HG03378 (cell line): ENCODE data around the gene MGARP.
"Not testable (repeated sequence)": the region's sequence is repeated elsewhere in the genome, so short reads cannot be mapped to it uniquely, and the experiment has no call there.

Experiments used
- ATAC-seq: cut with Tn5 transposase; IDR thresholded peaks from one replicate; pipeline ENCODE4 v1.9.1; 2021; ENCODE audit warnings: mild to moderate bottlenecking, moderate library complexity; ENCODE audit not compliant: unreplicated experiment

The MGARP gene

DNA sequence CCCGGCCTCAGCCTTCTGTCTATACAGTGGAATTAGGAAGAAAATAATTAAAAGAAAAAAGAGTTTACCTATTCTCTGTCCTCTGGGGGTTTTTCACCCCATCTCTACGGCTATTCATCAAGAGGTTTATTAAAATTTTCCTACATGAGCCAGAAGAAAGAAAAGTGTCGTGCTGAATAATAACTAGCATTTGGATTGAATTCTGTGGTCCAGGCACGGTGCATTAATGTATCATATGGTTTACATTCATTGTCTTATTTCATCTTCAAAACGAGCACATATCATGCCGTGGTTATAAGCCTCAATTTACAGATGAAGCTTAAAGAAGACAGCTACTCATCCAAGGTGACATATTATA, 15.9 kb upstream of the MGARP start:
- ATAC-seq = no peak

GRCh38 chr4:139295206-139295941, 15.3 kb upstream of the MGARP start:
- peak; percentile 89 for ATAC-seq

DNA sequence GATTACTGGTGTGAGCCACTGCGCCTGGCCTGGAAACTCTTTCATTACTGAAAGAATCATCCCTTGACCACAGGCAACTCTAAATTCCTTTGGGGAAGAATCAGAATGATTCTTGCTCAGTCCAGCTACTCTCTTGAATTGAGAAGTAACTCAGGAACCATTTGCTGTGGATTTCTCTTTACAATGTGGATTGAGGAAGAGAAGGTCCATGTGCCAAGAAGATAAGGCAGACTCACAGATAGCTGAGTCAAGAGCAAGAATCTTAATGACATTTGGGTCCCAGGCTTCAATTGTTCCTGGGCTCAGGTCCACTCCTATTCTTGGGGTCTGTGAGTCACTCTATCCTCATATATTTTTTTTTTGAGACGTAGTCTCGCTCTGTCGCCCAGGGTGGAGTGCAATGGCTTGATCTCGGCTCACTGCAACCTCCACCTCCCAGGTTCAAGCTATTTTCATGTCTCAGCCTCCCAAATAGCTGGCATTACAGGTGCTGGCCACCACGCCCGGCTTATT, 6.2 kb upstream of the MGARP start:
- ATAC-seq = no peak

- no peak for ATAC-seq
These were observed 2.7 kb upstream of the MGARP start for GRCh38 chr4:139282721-139283075.

DNA sequence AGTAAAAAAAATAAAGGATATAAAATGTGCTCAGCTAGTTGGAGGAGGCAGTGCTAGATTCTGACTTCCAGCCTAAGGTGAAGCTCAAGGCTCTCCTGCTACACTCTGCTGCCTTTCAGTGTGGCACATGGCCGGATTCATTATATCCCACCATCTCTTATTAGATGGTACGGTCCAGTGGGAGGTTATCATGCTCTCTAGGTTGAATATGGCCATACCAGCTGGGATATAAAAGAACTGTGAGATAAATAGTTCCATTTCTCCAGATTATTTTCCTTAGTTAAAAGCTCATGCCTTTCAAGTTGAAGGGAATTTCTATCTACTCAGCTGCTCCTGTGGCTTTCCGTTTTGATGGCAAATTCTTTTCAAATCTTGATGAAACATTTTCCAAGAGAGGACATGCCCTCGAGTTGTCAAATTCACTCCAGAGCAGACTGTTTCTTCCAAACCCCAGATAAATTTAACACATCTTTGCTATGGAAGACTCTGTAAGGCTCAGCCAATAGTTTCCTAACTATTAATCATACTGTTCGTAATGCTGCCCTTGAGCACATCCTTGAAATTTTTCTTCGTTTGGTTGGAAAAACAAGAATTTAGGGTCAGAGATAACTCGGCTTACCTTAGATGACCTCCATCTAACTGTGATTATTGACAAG, 2.2 kb upstream of the MGARP start:
- no peak for ATAC-seq

- ATAC-seq = no peak
These were observed 889 bp downstream of the MGARP start for GRCh38 chr4:139278912-139279759.

DNA sequence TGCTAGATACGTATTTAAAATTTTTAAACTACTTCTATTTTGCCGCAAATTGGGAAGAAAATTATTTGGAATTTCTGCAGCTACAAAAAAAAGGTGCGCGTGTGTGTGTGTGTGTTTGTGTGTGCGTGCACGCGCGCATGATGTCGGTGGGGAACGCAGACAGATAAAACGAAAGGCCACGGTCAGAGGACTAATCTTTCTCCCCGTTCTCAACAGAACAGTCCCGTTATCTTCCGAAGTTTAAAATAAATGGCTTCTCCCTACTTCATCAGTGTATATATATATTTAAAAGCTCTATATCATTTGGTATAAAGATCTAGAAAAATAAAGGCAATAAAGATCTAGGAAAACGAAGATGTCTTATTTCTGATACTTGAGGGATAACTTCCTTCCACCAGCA, 1.5 kb downstream of the MGARP start:
- ATAC-seq = no peak

DNA sequence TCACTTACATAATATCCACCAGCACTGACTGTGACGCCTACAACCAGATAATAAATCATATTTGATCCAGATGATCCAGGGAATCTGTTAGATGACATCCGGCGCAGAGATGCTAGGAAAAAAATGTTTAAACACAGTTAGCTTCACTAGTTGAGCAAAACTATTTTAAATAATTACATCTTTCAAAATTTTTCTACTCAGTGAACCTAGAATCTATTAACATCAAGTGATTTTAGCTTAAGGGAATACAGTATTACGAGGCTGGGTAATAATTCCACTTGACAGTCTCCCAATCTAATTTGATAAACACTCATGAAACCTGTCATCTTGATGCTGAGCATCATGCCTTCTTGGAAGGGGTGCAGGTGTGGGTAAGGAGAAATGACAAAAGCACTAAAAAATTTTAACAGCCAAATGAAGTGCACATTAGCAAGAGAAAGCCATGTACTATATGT, 4.7 kb downstream of the MGARP start:
- no peak for ATAC-seq

DNA sequence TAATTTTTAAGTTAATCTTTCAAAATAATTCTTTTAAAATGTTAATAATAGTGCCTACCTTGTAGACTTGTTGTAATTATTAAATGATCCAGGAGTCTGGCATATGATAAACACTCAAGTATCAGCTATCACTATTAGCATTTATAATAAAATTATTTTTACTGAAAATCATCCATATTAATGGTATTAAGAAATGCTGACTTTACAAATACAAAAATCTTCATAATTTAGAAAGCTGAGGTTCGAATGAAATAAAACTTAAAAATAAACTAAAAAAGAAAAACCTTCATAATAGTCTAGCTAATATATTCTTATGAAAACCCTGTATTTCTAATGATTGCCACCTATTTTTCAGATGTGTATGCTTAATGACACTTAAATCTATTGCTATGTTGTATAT, 5.2 kb downstream of the MGARP start:
- no peak for ATAC-seq

DNA sequence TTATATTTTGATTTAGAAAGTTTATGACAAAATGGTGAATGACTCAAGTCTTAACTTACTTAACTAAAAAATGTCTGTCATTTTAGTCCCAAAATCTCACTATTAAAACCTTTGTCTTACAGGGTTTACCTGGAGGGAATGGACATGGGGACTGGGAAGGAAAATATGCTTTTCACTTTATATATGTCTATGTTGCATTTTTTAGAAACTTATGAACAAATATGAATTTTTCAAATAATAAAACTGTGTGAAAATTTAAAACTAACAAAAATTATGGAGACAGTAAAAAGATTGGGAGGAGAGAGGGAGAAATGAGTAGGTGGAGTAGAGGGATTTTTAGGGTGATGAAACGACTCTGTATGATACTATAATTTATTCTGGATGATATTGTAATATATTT, 6.2 kb downstream of the MGARP start:
- ATAC-seq = no peak

GRCh38 chr4:139267301-139267700, 12.7 kb downstream of the MGARP start:
- ATAC-seq = no peak

DNA sequence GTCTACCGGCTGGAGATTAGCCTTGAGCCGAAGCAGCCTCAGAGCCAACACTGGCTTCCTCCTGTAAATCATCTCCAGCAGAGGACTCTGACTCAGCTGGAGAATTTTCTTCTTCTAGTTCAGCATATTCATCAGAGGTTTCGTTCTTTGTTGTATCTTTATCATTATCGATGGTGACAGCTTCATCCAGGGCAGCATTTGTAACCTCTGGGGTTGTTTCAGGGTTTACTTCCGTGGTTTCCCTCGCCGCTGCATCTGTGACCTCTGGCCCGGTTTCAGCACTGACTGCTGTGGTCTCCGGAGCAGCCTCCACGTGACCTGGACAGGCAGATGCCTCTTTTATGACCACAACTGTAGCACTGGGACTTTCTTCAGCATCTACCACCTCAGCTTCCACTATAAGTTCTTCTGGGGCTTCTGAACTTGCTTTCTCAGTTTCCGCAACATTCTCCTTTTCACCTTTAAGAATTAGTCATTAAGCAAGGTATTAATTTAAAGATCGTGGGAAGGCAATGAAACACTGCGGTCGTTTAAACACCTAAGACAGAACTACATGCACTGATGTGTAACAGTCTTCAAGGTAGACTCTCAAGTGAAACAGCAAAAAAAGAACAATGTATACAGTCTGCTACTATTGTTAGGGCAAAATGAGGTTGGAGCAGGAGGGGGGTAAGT, 13.3 kb downstream of the MGARP start:
- ATAC-seq = peak; percentile 98

- ATAC-seq = no peak
These were observed 13.8 kb downstream of the MGARP start for GRCh38 chr4:139266208-139266582.

DNA sequence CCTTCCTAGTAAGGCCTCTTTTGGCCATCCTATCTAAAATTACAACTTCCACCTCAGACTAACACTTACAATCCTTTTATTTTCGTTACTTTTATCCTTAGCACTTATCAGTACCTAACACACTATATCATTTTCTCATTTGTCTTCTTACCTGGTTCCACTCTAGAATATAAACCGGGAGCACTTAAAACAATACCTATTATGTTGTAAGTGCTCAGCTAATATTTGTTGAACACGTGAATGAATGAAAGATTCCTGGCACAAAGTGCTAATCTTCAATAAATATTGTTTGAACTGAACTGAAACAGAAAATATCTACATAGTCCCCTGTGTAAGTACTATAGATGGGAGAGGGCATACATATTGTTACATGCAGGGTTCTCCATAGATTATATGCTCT, 14.4 kb downstream of the MGARP start:
- no peak for ATAC-seq

- no peak for ATAC-seq
These were observed 23.7 kb downstream of the MGARP start for GRCh38 chr4:139256349-139256748.

GRCh38 chr4:139255581-139255980, 24.4 kb downstream of the MGARP start:
- not testable (repeated sequence) for ATAC-seq

DNA sequence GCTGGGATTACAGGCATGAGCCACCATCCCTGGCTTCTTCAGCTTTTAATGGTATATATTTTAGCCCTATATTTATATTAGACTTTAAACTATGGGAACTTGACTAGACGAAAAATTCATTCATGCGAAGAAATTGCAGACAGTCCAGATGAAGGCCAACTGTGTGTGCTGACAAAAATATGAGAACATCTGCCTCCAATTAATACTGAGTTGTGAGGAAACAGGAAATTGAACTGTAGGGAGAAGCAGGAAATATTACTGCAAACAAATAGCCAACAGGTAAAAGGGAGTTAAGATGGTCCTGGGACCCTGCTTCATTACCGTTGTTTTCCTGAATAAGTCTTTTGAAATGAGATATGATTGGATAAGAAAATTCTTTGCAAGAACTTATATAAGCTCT, 26.3 kb downstream of the MGARP start:
- no peak for ATAC-seq

DNA sequence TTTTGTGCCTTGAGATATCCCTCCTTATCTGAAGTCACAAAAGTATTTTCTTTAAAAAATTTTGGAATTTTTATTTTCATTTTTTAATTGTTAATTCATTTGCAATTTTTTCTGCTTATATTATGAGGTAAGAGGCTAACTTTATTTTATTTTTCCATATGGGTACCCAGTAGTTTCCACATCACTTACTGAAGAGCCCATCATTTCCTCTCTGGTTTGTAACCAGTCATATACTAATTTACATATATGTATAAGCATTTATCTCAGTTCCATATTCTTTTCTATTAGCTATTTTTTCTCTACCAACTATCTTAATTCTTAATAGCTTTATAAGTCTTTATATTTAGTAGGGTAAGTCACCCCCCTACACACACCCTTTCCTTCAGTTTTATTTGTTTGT, 27.0 kb downstream of the MGARP start:
- no peak for ATAC-seq

DNA sequence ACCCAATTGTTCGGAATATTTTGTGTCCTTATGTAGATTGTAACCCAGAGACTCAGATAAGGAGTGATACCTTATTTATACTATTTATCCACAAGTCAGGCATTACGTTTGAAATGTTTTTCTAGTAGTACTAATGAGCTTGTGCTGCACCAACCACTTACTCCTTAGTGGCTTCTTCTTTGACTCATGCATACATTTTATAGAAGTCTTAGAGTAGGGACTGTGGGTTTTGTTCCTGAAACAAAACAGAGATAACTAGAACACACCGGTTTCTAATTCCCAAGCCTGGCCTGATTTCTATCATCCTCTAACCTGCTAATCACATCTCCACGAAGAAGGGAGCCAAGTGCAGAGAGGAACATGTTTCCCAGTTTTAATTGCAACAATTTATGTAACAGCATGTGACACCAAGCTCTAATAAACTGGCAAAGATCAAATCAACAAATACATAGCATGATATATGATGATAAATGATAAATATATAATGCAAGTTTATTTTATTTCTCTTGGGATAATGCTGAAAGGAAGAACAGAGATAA, 32.3 kb downstream of the MGARP start:
- no peak for ATAC-seq

DNA sequence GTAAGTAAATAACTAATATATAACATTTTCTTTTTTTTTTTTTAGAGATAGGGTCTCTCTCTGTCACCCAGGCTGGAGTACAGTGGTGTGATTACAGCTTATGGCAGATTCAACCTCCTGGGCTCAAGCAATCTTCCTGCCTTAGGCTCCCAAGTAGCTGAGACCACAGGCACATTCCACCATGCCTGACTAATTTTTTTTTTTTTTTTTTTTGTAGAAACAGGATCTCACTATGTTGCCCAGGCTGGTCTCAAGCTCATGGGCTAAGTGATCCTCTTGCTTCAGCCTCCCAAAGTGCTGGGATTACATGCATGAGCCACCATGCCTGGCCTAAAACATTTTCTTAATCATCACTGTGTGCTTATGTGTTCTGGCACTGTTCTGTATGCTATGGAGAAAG, 32.8 kb downstream of the MGARP start:
- ATAC-seq = no peak

DNA sequence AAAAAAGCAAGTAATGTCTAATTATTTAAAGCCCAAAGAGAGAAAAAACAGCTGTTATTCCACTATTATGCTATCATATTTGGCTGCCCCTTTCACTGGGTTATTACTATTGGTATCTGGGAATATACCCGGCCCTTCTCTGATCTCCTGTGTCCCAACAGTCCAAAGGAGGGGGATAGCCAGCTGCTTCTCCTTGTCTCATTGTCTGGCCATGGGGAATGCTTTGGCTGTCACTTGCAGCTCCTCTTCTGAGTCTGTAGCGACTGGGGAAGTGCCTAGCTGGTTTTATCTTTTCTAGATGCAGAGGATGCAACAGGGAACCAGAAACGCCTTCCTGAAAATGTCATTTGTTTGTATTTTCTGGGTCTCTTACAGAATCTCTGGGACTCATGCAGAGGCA, 33.9 kb downstream of the MGARP start:
- no peak for ATAC-seq
